Measurements from ENCODE around the gene SOX6. TPM values are rescaled to one million over a fixed set of nuclear protein-coding genes. Genes with fewer than 3 reads are reported as not detected.

Gene SOX6
- polyA plus RNA-seq, 1 donor from 2014 or later = 2.2 TPM

- H3K27ac ChIP-seq (ENCODE audit: low read length) = peak overlapping the region; percentile 40
- H3K27me3 ChIP-seq (ENCODE audit: insufficient read depth, low read depth, low read length) = no peaks in the 10 kb centered on the region
- no peak overlapping the region for H2AFZ ChIP-seq (ENCODE audit: low read depth, low read length)
- no peak for TF ChIP-seq POLR2AphosphoS5 (IDR thresholded peaks at IDR 0.05)
- no peak for TF ChIP-seq CTCF (IDR thresholded peaks at IDR 0.05; ENCODE audit: poor library complexity, severe bottlenecking)
- TF ChIP-seq TAF1 (IDR thresholded peaks at IDR 0.05; ENCODE audit: low read depth) = no peak
- TF ChIP-seq MXI1 (conservative IDR thresholded peaks at IDR 0.05; ENCODE audit: poor library complexity, severe bottlenecking) = no peak
- no peak for TF ChIP-seq SMC3 (conservative IDR thresholded peaks at IDR 0.05; ENCODE audit: poor library complexity)
- TF ChIP-seq REST (IDR thresholded peaks at IDR 0.05; ENCODE audit: borderline replicate concordance) = no peak
- H3F3A ChIP-seq (ENCODE audit: insufficient read depth, low read length, poor library complexity, severe bottlenecking) = peaks cover 3% of the 10 kb centered on the region
- no peaks in the 10 kb centered on the region for H3K9me3 ChIP-seq (ENCODE audit: low read length)
- no peak overlapping the region for H3K4me2 ChIP-seq (ENCODE audit: low read length)
- H3K79me2 ChIP-seq (replicated peaks; ENCODE audit: insufficient read depth, low read length) = no peaks in the 10 kb centered on the region
- no peaks in the 10 kb centered on the region for H3K36me3 ChIP-seq (ENCODE audit: insufficient read depth, low read length)
- no peaks in the 10 kb centered on the region for H3K9me2 ChIP-seq (ENCODE audit: insufficient read depth, low read length)
- H3K4me3 ChIP-seq (ENCODE audit: low read length) = no peak overlapping the region
- no peak overlapping the region for H3K9ac ChIP-seq (ENCODE audit: low read length)
- H4K20me1 ChIP-seq (ENCODE audit: insufficient read depth) = no peaks in the 10 kb centered on the region
Measured at GRCh38 chr11:16299390-16299789, 57.0 kb downstream of the SOX6 start.

- Histone ChIP-seq H3F3A (ENCODE audit: insufficient read depth, low read length, poor library complexity, severe bottlenecking) (peaks cover 3% of the 10 kb centered on the region), H3K9me2 (ENCODE audit: insufficient read depth, low read length) (no peaks in the 10 kb centered on the region), H3K79me2 (replicated peaks; ENCODE audit: insufficient read depth, low read length) (no peaks in the 10 kb centered on the region), H4K20me1 (ENCODE audit: insufficient read depth) (no peaks in the 10 kb centered on the region), H3K27ac (ENCODE audit: low read length) (no peak overlapping the region), H3K4me3 (ENCODE audit: low read length) (no peak overlapping the region), H3K9me3 (ENCODE audit: low read length) (no peaks in the 10 kb centered on the region), H2AFZ (ENCODE audit: low read depth, low read length) (no peak overlapping the region), H3K4me2 (ENCODE audit: low read length) (no peak overlapping the region), H3K9ac (ENCODE audit: low read length) (no peak overlapping the region), H3K27me3 (ENCODE audit: insufficient read depth, low read depth, low read length) (no peaks in the 10 kb centered on the region), H3K36me3 (ENCODE audit: insufficient read depth, low read length) (no peaks in the 10 kb centered on the region)
- TF ChIP-seq EZH2 (IDR thresholded peaks at IDR 0.05; ENCODE audit: borderline replicate concordance, insufficient read depth, low read length, poor library complexity, severe bottlenecking) = no peak
- peak; percentile 71 for TF ChIP-seq POLR2AphosphoS5 (IDR thresholded peaks at IDR 0.05)
- TF ChIP-seq RAD21 (conservative IDR thresholded peaks at IDR 0.05) = no peak
- peak; percentile 87 for TF ChIP-seq EP300 (conservative IDR thresholded peaks at IDR 0.05; ENCODE audit: poor library complexity, severe bottlenecking)
- no peak for TF ChIP-seq MXI1 (conservative IDR thresholded peaks at IDR 0.05; ENCODE audit: poor library complexity, severe bottlenecking)
Measured at GRCh38 chr11:16297332-16297731, 59.0 kb downstream of the SOX6 start.

GRCh38 chr11:16296273-16296672 is 60.1 kb downstream of the SOX6 start:
- Histone ChIP-seq H3K9me2 (ENCODE audit: insufficient read depth, low read length) (no peaks in the 10 kb centered on the region), H3F3A (ENCODE audit: insufficient read depth, low read length, poor library complexity, severe bottlenecking) (peaks cover 3% of the 10 kb centered on the region), H3K4me2 (ENCODE audit: low read length) (no peak overlapping the region), H3K27me3 (ENCODE audit: insufficient read depth, low read depth, low read length) (no peaks in the 10 kb centered on the region), H3K27ac (ENCODE audit: low read length) (no peak overlapping the region), H3K9ac (ENCODE audit: low read length) (no peak overlapping the region), H4K20me1 (ENCODE audit: insufficient read depth) (no peaks in the 10 kb centered on the region), H3K4me3 (ENCODE audit: low read length) (no peak overlapping the region), H3K36me3 (ENCODE audit: insufficient read depth, low read length) (no peaks in the 10 kb centered on the region), H2AFZ (ENCODE audit: low read depth, low read length) (no peak overlapping the region), H3K79me2 (replicated peaks; ENCODE audit: insufficient read depth, low read length) (no peaks in the 10 kb centered on the region), H3K9me3 (ENCODE audit: low read length) (no peaks in the 10 kb centered on the region)
- no peak for TF ChIP-seq EP300 (conservative IDR thresholded peaks at IDR 0.05; ENCODE audit: poor library complexity, severe bottlenecking)
- TF ChIP-seq SMC3 (conservative IDR thresholded peaks at IDR 0.05; ENCODE audit: poor library complexity) = no peak
- no peak for TF ChIP-seq REST (IDR thresholded peaks at IDR 0.05; ENCODE audit: borderline replicate concordance)
- TF ChIP-seq CTCF (IDR thresholded peaks at IDR 0.05; ENCODE audit: poor library complexity, severe bottlenecking) = no peak
- no peak for TF ChIP-seq EZH2 (IDR thresholded peaks at IDR 0.05; ENCODE audit: borderline replicate concordance, insufficient read depth, low read length, poor library complexity, severe bottlenecking)
- TF ChIP-seq MXI1 (conservative IDR thresholded peaks at IDR 0.05; ENCODE audit: poor library complexity, severe bottlenecking) = no peak
- no peak for TF ChIP-seq RAD21 (conservative IDR thresholded peaks at IDR 0.05)
- no peak for TF ChIP-seq POLR2AphosphoS5 (IDR thresholded peaks at IDR 0.05)
- TF ChIP-seq TAF1 (IDR thresholded peaks at IDR 0.05; ENCODE audit: low read depth) = no peak
